ENCODE data around the gene SVBP. TPM values are rescaled to one million over a fixed set of nuclear protein-coding genes. Genes with fewer than 3 reads are reported as not detected.

The SVBP gene
- total RNA-seq, 2 experiments from 2014 or later = 18.9 to 23.1 TPM

GRCh38 chr1:42825036-42825851 lies 8.0 kb upstream of the SVBP start:
- H2AFZ ChIP-seq (ENCODE audit: low read length) = no peak overlapping the region
- BruUV-seq (replicated peaks) = no TSS peak
- peaks cover 5% of the 10 kb centered on the region for H3K4me1 ChIP-seq (ENCODE audit: insufficient read depth, low read length, poor library complexity, severe bottlenecking)
- TF ChIP-seq CTCF (conservative IDR thresholded peaks at IDR 0.05; ENCODE audit: low read length) = no peak
- no peak for TF ChIP-seq EZH2phosphoT487 (IDR thresholded peaks at IDR 0.05; ENCODE audit: borderline replicate concordance, low read depth, low read length)
- H3K27ac ChIP-seq (ENCODE audit: low read depth, low read length, poor library complexity, severe bottlenecking) = no peak overlapping the region
- no peaks in the 10 kb centered on the region for H3K79me2 ChIP-seq (ENCODE audit: insufficient read depth, low read depth, low read length)
- intact Hi-C loops (cut with micrococcal nuclease; ENCODE audit: unreplicated experiment) = no loop called here
- POLR2A ChIA-PET = interaction anchor here (0.6 kb wide), 1 partner anchor 42 kb away, joined by 4 read pairs; no protein-coding TSS in a partner anchor
- no peaks in the 10 kb centered on the region for H3K36me3 ChIP-seq (ENCODE audit: insufficient read depth, low read length)
- DNase-seq (ENCODE audit: low spot score) = no peak
- H3K4me3 ChIP-seq (ENCODE audit: low read depth, low read length, poor library complexity, severe bottlenecking) = no peak overlapping the region
- H3K9me3 ChIP-seq (ENCODE audit: low read length) = no peaks in the 10 kb centered on the region
- H3K9me2 ChIP-seq (ENCODE audit: insufficient read depth, low read length) = no peaks in the 10 kb centered on the region
- CTCF ChIA-PET (ENCODE audit: unreplicated experiment) = no interaction called here
- H4K20me1 ChIP-seq (ENCODE audit: insufficient read depth, low read length) = no peaks in the 10 kb centered on the region
- no peak overlapping the region for H3K4me2 ChIP-seq (ENCODE audit: low read length)

- ChIA-PET CTCF (ENCODE audit: unreplicated experiment) (no interaction called here), POLR2A (no interaction called here)
- no peaks in the 10 kb centered on the region for H3K9me2 ChIP-seq (ENCODE audit: insufficient read depth, low read length)
- H3K36me3 ChIP-seq (ENCODE audit: insufficient read depth, low read length) = no peaks in the 10 kb centered on the region
- H3K4me2 ChIP-seq (ENCODE audit: low read length) = no peak overlapping the region
- no peak overlapping the region for H2AFZ ChIP-seq (ENCODE audit: low read length)
- no peaks in the 10 kb centered on the region for H3K9me3 ChIP-seq (ENCODE audit: low read length)
- peaks cover 5% of the 10 kb centered on the region for H3K4me1 ChIP-seq (ENCODE audit: insufficient read depth, low read length, poor library complexity, severe bottlenecking)
- no peaks in the 10 kb centered on the region for H3K79me2 ChIP-seq (ENCODE audit: insufficient read depth, low read depth, low read length)
- no TSS peak for BruUV-seq (replicated peaks)
- no peaks in the 10 kb centered on the region for H4K20me1 ChIP-seq (ENCODE audit: insufficient read depth, low read length)
- TF ChIP-seq EZH2phosphoT487 (IDR thresholded peaks at IDR 0.05; ENCODE audit: borderline replicate concordance, low read depth, low read length) (no peak), CTCF (conservative IDR thresholded peaks at IDR 0.05; ENCODE audit: low read length) (no peak)
- H3K4me3 ChIP-seq (ENCODE audit: low read depth, low read length, poor library complexity, severe bottlenecking) = no peak overlapping the region
- intact Hi-C loops (cut with micrococcal nuclease; ENCODE audit: unreplicated experiment) = no loop called here
- no peak for DNase-seq (ENCODE audit: low spot score)
- no peak overlapping the region for H3K27ac ChIP-seq (ENCODE audit: low read depth, low read length, poor library complexity, severe bottlenecking)
Observed at GRCh38 chr1:42824481-42825035, 7.4 kb upstream of the SVBP start.
